ENCODE results near the gene ATOH7. TPM values are rescaled to one million over a fixed set of nuclear protein-coding genes. Genes with fewer than 3 reads are reported as not detected.

ATOH7 gene
- total and polyA plus RNA-seq, 2 experiments from 2014 or later = 0.17 TPM; not detected in 1

GRCh38 chr10:68276224-68276623, 44.3 kb upstream of the ATOH7 start:
- TF ChIP-seq CTCF (IDR thresholded peaks at IDR 0.05; ENCODE audit: poor library complexity) (no peak), EZH2phosphoT487 (IDR thresholded peaks at IDR 0.05; ENCODE audit: low read depth, severe bottlenecking, unreplicated experiment) (no peak), EZH2 (IDR thresholded peaks at IDR 0.05; ENCODE audit: borderline replicate concordance) (no peak)
- Histone ChIP-seq H2AFZ (no peak overlapping the region), H3K27ac (no peak overlapping the region), H3K27me3 (no peaks in the 10 kb centered on the region), H3K79me2 (no peaks in the 10 kb centered on the region), H3K4me3 (no peak overlapping the region), H4K20me1 (ENCODE audit: insufficient read depth, poor library complexity, severe bottlenecking) (no peaks in the 10 kb centered on the region), H3K9me2 (replicated peaks; ENCODE audit: insufficient read depth) (no peaks in the 10 kb centered on the region), H3K4me2 (no peak overlapping the region), H3K9me3 (ENCODE audit: low read depth) (no peaks in the 10 kb centered on the region), H3K36me3 (replicated peaks; ENCODE audit: insufficient read depth, low read depth) (no peaks in the 10 kb centered on the region), H3K4me1 (ENCODE audit: insufficient read depth) (no peaks in the 10 kb centered on the region)
- DNase-seq (ENCODE audit: low spot score) = no peak

GRCh38 chr10:68275600-68276126, 43.8 kb upstream of the ATOH7 start:
- DNase-seq (ENCODE audit: low spot score) = no peak
- Histone ChIP-seq H3K4me1 (ENCODE audit: insufficient read depth) (no peaks in the 10 kb centered on the region), H3K79me2 (no peaks in the 10 kb centered on the region), H3K9me3 (ENCODE audit: low read depth) (no peaks in the 10 kb centered on the region), H3K9me2 (replicated peaks; ENCODE audit: insufficient read depth) (no peaks in the 10 kb centered on the region), H3K4me3 (no peak overlapping the region), H4K20me1 (ENCODE audit: insufficient read depth, poor library complexity, severe bottlenecking) (no peaks in the 10 kb centered on the region), H3K27me3 (no peaks in the 10 kb centered on the region), H2AFZ (no peak overlapping the region), H3K36me3 (replicated peaks; ENCODE audit: insufficient read depth, low read depth) (no peaks in the 10 kb centered on the region), H3K27ac (no peak overlapping the region), H3K4me2 (no peak overlapping the region)
- 93% methylated on average over 2 of the region's 2 CpGs for WGBS (ENCODE audit: low lambda C conversion rate, missing lambda C conversion rate)
- TF ChIP-seq EZH2phosphoT487 (IDR thresholded peaks at IDR 0.05; ENCODE audit: low read depth, severe bottlenecking, unreplicated experiment) (no peak), EZH2 (IDR thresholded peaks at IDR 0.05; ENCODE audit: borderline replicate concordance) (no peak), CTCF (IDR thresholded peaks at IDR 0.05; ENCODE audit: poor library complexity) (no peak)

- H3K4me3 ChIP-seq = no peak overlapping the region
- H3K9me2 ChIP-seq (replicated peaks; ENCODE audit: insufficient read depth) = no peaks in the 10 kb centered on the region
- no peak overlapping the region for H3K4me2 ChIP-seq
- no peaks in the 10 kb centered on the region for H3K27me3 ChIP-seq
- H3K4me1 ChIP-seq (ENCODE audit: insufficient read depth) = no peaks in the 10 kb centered on the region
- H3K79me2 ChIP-seq = no peaks in the 10 kb centered on the region
- H3K9me3 ChIP-seq (ENCODE audit: low read depth) = no peaks in the 10 kb centered on the region
- no peak for DNase-seq (ENCODE audit: low spot score)
- H4K20me1 ChIP-seq (ENCODE audit: insufficient read depth, poor library complexity, severe bottlenecking) = no peaks in the 10 kb centered on the region
- no peaks in the 10 kb centered on the region for H3K36me3 ChIP-seq (replicated peaks; ENCODE audit: insufficient read depth, low read depth)
- TF ChIP-seq EZH2 (IDR thresholded peaks at IDR 0.05; ENCODE audit: borderline replicate concordance) = no peak
- TF ChIP-seq EZH2phosphoT487 (IDR thresholded peaks at IDR 0.05; ENCODE audit: low read depth, severe bottlenecking, unreplicated experiment) = no peak
- no peak for TF ChIP-seq CTCF (IDR thresholded peaks at IDR 0.05; ENCODE audit: poor library complexity)
- H3K27ac ChIP-seq = no peak overlapping the region
- H2AFZ ChIP-seq = no peak overlapping the region
These were observed 40.9 kb upstream of the ATOH7 start for GRCh38 chr10:68272833-68273232.
